Omental fat pad (tissue), 4 donors: ENCODE measurements around the gene SEMA6A. TPM values are rescaled to one million over a fixed set of nuclear protein-coding genes. Genes with fewer than 3 reads are reported as not detected.

ENCODE experiments used
- ATAC-seq: fragments of 150-250 bp; one replicate; pipeline ENCODE4 v1.9.1; 2016; ENCODE audit warnings: mild to moderate bottlenecking, moderate library complexity; ENCODE audit not compliant: low FRiP score
- DNase-seq: peaks from one replicate; pipeline ENCODE4 v3.0.0-alpha.2; 2019; ENCODE audit warnings: low spot score
- total RNA-seq, 4 donors: library from RNA; depleted of rRNA; stranded (reverse); fragments of >200 nt; gene quantifications; one replicate each; pipeline ENCODE4 v1.1.0, GENCODE V29; 2016
- TF ChIP-seq, protein P1 (sequence below), 3 donors: fragments of 450-650 bp; IDR thresholded peaks; one replicate each; pipeline ENCODE4 v1.5.1; 2016 to 2017; ENCODE audit warnings: antibody characterized with exemption in 3 of 3, mild to moderate bottlenecking in 3 of 3, moderate library complexity in 2 of 3

Gene SEMA6A
- total RNA-seq, 4 donors from 2014 or later, result 21.3 to 70.3 (median 40.9) TPM

DNA sequence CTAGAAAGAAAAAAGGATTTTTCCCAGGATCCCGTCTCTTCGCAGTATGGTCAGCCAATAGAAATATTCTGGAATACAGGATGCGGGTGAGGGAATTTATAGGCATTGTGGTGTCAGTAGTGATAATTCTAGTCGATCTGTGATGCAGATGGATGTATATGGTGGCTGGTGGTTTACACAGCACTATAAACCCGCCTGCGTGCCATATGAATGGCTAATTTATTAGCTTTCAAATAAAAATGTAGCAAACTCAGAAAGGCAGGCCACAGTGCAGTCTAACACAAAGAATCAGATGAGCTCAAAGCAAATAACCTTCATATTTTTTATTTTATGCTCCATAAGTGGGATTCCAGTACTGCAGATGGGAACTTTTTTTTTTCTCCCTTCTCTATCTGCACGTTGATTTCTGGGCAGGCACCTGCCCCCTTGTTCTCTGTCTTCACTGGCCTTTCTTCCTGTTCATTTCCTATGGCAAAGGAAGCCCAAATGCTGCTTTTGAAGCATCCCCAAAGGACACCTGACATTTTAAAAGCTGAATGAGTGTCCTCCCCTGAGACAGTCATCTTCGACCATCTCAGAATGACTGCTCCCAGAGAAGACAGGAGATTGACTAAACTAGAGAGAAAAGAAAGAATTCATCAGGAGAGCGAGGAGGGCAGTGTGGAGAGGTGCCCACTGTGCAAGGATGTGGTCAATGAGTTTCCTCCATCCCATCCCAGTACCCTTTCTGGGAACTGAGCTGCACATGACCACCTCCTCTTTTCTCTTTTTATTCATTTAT lies 52.1 kb downstream of the SEMA6A start:
- no peak for DNase-seq
- no peak for ATAC-seq
- TF ChIP-seq, protein P1, sequence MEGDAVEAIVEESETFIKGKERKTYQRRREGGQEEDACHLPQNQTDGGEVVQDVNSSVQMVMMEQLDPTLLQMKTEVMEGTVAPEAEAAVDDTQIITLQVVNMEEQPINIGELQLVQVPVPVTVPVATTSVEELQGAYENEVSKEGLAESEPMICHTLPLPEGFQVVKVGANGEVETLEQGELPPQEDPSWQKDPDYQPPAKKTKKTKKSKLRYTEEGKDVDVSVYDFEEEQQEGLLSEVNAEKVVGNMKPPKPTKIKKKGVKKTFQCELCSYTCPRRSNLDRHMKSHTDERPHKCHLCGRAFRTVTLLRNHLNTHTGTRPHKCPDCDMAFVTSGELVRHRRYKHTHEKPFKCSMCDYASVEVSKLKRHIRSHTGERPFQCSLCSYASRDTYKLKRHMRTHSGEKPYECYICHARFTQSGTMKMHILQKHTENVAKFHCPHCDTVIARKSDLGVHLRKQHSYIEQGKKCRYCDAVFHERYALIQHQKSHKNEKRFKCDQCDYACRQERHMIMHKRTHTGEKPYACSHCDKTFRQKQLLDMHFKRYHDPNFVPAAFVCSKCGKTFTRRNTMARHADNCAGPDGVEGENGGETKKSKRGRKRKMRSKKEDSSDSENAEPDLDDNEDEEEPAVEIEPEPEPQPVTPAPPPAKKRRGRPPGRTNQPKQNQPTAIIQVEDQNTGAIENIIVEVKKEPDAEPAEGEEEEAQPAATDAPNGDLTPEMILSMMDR (IDR thresholded peaks at IDR 0.05), result no peak

DNA sequence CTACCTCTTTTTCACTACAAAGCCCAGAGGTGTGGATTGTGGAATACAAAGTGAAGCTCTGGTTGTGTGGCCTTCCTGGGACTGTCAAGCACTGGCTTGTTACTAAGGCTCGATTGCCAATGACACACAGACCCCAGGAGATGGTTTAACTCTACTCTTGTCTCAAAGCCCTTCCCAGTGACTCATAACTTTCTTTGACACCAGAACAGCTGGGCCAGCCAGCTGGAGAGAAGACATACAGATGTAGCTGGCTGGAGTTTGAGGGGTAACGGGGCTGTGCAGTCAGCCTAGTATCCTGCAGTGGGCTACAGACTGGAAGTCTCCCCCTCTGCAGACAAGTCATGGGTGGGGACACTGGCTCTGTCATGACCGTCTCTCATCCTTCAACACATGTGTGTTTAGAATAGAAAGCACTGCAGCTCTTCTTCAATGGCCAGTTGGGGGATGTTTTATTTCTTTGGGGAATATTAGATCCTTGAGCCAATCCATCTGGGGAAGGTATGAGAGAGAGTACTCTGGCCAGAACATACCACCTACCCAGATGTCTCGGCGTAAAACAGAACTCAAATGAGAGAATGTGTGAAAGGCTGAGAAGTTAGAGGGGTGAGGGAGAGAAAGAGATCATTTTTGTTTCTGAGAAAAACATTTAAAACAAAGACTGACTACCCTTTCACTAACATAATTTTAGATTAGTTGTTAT lies 53.3 kb downstream of the SEMA6A start:
- no peak for ATAC-seq
- TF ChIP-seq, protein P1 (IDR thresholded peaks at IDR 0.05), result no peak
- no peak for DNase-seq

DNA sequence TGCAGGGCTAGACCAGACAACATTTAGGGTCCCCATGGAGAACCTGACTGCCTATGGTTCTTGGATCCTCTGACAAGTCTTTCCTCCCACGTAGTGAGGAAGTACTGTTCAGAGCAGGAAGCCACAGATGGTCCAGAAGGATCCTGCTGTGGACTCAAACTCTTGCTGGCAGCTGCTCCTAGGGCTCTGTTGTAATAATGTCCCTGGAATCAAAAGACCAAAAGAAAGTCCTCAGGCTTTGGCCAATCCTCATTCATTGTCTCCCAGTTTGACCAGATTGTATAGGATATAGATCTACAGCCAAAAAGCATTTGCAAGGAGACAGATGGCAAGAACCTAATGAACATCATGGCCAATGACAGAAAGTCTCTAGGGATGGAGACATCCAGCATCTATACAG lies 53.9 kb downstream of the SEMA6A start:
- DNase-seq (no peak), ATAC-seq (no peak)
- TF ChIP-seq, protein P1 (IDR thresholded peaks at IDR 0.05), result no peak

DNA sequence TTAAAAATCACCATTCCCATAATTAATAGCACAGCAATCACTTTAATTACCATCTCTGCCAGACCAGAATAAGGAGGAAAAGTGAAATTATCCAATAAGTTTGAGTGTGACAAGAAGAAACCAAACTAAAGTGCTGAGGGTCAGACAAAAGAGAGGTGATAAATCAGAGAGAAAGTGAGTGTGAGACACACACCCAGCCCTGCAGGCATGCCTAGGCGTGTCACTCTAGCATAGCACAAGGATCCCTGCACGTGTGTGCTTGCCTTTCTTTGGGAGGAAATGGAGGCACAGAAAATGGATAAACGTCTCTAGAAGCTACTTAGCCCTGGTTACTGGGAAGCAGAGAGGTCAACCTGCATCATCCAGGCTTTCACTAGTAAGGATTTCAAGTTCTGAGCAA lies 56.2 kb downstream of the SEMA6A start:
- TF ChIP-seq, protein P1 (IDR thresholded peaks at IDR 0.05), result no peak
- DNase-seq (no peak), ATAC-seq (no peak)

DNA sequence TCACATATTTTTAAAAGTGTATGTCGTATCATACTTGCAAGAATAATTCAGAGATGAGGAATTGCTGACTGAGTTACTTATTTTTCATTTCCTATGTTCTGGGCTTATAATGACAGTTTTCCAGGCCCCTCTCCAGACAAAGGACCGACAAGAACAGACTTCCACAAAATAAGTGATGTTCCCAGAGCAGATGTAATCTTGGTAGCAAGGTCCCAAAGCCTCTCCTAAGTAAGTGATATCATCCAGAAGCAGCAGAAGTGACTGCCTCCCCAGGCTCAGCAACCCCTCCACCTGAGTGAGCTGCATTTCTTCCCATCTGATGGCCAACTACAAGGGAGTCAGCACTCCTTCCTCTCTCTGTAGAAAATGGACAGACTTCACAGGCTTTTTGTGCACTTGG lies 57.1 kb downstream of the SEMA6A start:
- TF ChIP-seq, protein P1 (IDR thresholded peaks at IDR 0.05), result no peak
- no peak for ATAC-seq

DNA sequence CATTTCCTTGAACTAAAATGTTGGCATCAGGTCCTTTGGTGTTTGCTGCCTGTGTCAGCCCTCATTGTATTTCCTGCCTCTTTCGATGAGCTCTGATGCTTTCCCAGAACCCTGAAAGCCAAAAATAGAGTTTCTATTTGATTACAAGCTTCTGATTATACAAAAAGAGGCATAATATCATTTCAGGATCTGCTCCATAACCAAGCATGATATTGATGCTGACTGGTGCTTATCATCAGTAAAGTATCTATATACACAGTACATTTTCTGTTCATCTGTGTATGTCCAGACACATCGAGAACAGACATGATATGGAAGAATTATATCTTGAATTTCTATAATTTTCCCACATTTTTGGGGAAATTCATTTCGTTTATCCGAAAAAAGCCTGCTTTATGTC lies 58.6 kb downstream of the SEMA6A start:
- DNase-seq (no peak), ATAC-seq (no peak)
- TF ChIP-seq, protein P1 (IDR thresholded peaks at IDR 0.05), result no peak

More for the DNA sequence above, 57.1 kb downstream of the SEMA6A start:
- no peak for DNase-seq
